NCI-H2227 (cell line): ENCODE data around the gene BEND5.

ENCODE experiments used
- DNase-seq: peaks from one replicate; lab custom pipeline; 2025; ENCODE audit not compliant: unreplicated experiment; lab: John Stamatoyannopoulos, UW

Gene BEND5

GRCh38 chr1:48767975-48768510, 8.6 kb downstream of the BEND5 start:
- no peak for DNase-seq

GRCh38 chr1:48765335-48765734, 11.4 kb downstream of the BEND5 start:
- DNase-seq: no peak

- no peak for DNase-seq
Observed at GRCh38 chr1:48761986-48762385, 14.7 kb downstream of the BEND5 start.

GRCh38 chr1:48761411-48761810, 15.3 kb downstream of the BEND5 start:
- DNase-seq: no peak

GRCh38 chr1:48760857-48761256, 15.8 kb downstream of the BEND5 start:
- DNase-seq: no peak

GRCh38 chr1:48758976-48759375, 17.7 kb downstream of the BEND5 start:
- DNase-seq: no peak

- no peak for DNase-seq
Observed at GRCh38 chr1:48757363-48757762, 19.3 kb downstream of the BEND5 start.

GRCh38 chr1:48756683-48757316, 19.9 kb downstream of the BEND5 start:
- DNase-seq: no peak

- no peak for DNase-seq
Observed at GRCh38 chr1:48753293-48753692, 23.4 kb downstream of the BEND5 start.

GRCh38 chr1:48750109-48750508, 26.6 kb downstream of the BEND5 start:
- no peak for DNase-seq

- DNase-seq: no peak
Observed at GRCh38 chr1:48749068-48749467, 27.6 kb downstream of the BEND5 start.

GRCh38 chr1:48746906-48747305, 29.8 kb downstream of the BEND5 start:
- no peak for DNase-seq

GRCh38 chr1:48744032-48744431, 32.7 kb downstream of the BEND5 start:
- DNase-seq: no peak

GRCh38 chr1:48743480-48743879, 33.2 kb downstream of the BEND5 start:
- DNase-seq: no peak

GRCh38 chr1:48741380-48741779, 35.3 kb downstream of the BEND5 start:
- no peak for DNase-seq

GRCh38 chr1:48740621-48741020, 36.1 kb downstream of the BEND5 start:
- DNase-seq: no peak

GRCh38 chr1:48739091-48739490, 37.6 kb downstream of the BEND5 start:
- no peak for DNase-seq

GRCh38 chr1:48738356-48738755, 38.3 kb downstream of the BEND5 start:
- DNase-seq: no peak

GRCh38 chr1:48735796-48736195, 40.9 kb downstream of the BEND5 start:
- no peak for DNase-seq

GRCh38 chr1:48730164-48730910, 46.4 kb downstream of the BEND5 start:
- DNase-seq: no peak

- DNase-seq: no peak
Observed at GRCh38 chr1:48728584-48728983, 48.1 kb downstream of the BEND5 start.

- no peak for DNase-seq
Observed at GRCh38 chr1:48726557-48727215, 50.0 kb downstream of the BEND5 start.
